Measurements from ENCODE around the gene RANBP17.

Gene RANBP17

GRCh38 chr5:170861917-170862766, at the start of gene RANBP17:
RANBP17 (plus strand) TSS chr5:170862018.
- Histone ChIP-seq H3K9ac (ENCODE audit: low read length) (no peak within 1 kb of the TSS), H3K4me3 (ENCODE audit: low read length) (no peak within 1 kb of the TSS), H3K4me2 (ENCODE audit: low read length) (no peak within 1 kb of the TSS), H3K27me3 (ENCODE audit: low read depth, low read length) (0 out of 2 replicates have a peak, but pooled peaks cover 5% of the 10 kb centered on the region), H3K4me1 (ENCODE audit: low read length) (peaks cover 5% of the 10 kb centered on the region), H3K79me2 (ENCODE audit: low read length) (no peaks in the 10 kb centered on the region), H3K36me3 (replicated peaks; ENCODE audit: low read depth, low read length) (no peaks in the 10 kb centered on the region), H3K9me3 (ENCODE audit: insufficient read depth, low read length) (0 out of 2 replicates have a peak, but pooled peaks cover 3% of the 10 kb centered on the region), H2AFZ (ENCODE audit: low read depth, low read length) (no peak within 1 kb of the TSS), H4K20me1 (ENCODE audit: insufficient read depth, low read length) (no peaks in the 10 kb centered on the region), H3K27ac (ENCODE audit: low read length) (no peak within 1 kb of the TSS)
- TF ChIP-seq EZH2phosphoT487 (IDR thresholded peaks at IDR 0.05; ENCODE audit: low read depth): no peak
- no peak for TF ChIP-seq CTCF (IDR thresholded peaks at IDR 0.05; ENCODE audit: low read depth, low read length)

- TF ChIP-seq CTCF (IDR thresholded peaks at IDR 0.05; ENCODE audit: low read depth, low read length) (no peak), EZH2phosphoT487 (IDR thresholded peaks at IDR 0.05; ENCODE audit: low read depth) (no peak)
- Histone ChIP-seq H3K27me3 (ENCODE audit: low read depth, low read length) (peaks cover 58% of the 10 kb centered on the region), H2AFZ (ENCODE audit: low read depth, low read length) (no peak overlapping the region)
These were observed 48.6 kb upstream of the RANBP17 start for GRCh38 chr5:170813231-170813630.

GRCh38 chr5:170817195-170817594, 44.6 kb upstream of the RANBP17 start:
- H3K4me2 ChIP-seq (ENCODE audit: low read length): no peak overlapping the region
- no peak overlapping the region for H3K4me3 ChIP-seq (ENCODE audit: low read length)
- H3K27me3 ChIP-seq (ENCODE audit: low read depth, low read length): peaks cover 40% of the 10 kb centered on the region
- H3K9me3 ChIP-seq (ENCODE audit: insufficient read depth, low read length): no peaks in the 10 kb centered on the region
- no peaks in the 10 kb centered on the region for H3K4me1 ChIP-seq (ENCODE audit: low read length)
- no peaks in the 10 kb centered on the region for H4K20me1 ChIP-seq (ENCODE audit: insufficient read depth, low read length)
- H3K27ac ChIP-seq (ENCODE audit: low read length): no peak overlapping the region
- H3K9ac ChIP-seq (ENCODE audit: low read length): no peak overlapping the region
- H2AFZ ChIP-seq (ENCODE audit: low read depth, low read length): no peak overlapping the region
- no peaks in the 10 kb centered on the region for H3K36me3 ChIP-seq (replicated peaks; ENCODE audit: low read depth, low read length)
- no peaks in the 10 kb centered on the region for H3K79me2 ChIP-seq (ENCODE audit: low read length)
- no peak for TF ChIP-seq EZH2phosphoT487 (IDR thresholded peaks at IDR 0.05; ENCODE audit: low read depth)
- TF ChIP-seq CTCF (IDR thresholded peaks at IDR 0.05; ENCODE audit: low read depth, low read length): no peak

More at GRCh38 chr5:170813231-170813630, 48.6 kb upstream of the RANBP17 start:
- Histone ChIP-seq H3K4me2 (ENCODE audit: low read length) (no peak overlapping the region), H4K20me1 (ENCODE audit: insufficient read depth, low read length) (no peaks in the 10 kb centered on the region), H3K27ac (ENCODE audit: low read length) (no peak overlapping the region), H3K9me3 (ENCODE audit: insufficient read depth, low read length) (no peaks in the 10 kb centered on the region), H3K36me3 (replicated peaks; ENCODE audit: low read depth, low read length) (no peaks in the 10 kb centered on the region), H3K9ac (ENCODE audit: low read length) (no peak overlapping the region), H3K4me3 (ENCODE audit: low read length) (no peak overlapping the region), H3K79me2 (ENCODE audit: low read length) (no peaks in the 10 kb centered on the region), H3K4me1 (ENCODE audit: low read length) (no peaks in the 10 kb centered on the region)

GRCh38 chr5:170818232-170818631, 43.6 kb upstream of the RANBP17 start:
- Histone ChIP-seq H3K4me1 (ENCODE audit: low read length) (no peaks in the 10 kb centered on the region), H3K79me2 (ENCODE audit: low read length) (no peaks in the 10 kb centered on the region), H3K27ac (ENCODE audit: low read length) (no peak overlapping the region), H3K9ac (ENCODE audit: low read length) (no peak overlapping the region), H3K36me3 (replicated peaks; ENCODE audit: low read depth, low read length) (no peaks in the 10 kb centered on the region), H2AFZ (ENCODE audit: low read depth, low read length) (no peak overlapping the region), H3K9me3 (ENCODE audit: insufficient read depth, low read length) (no peaks in the 10 kb centered on the region), H3K27me3 (ENCODE audit: low read depth, low read length) (peaks cover 37% of the 10 kb centered on the region), H3K4me3 (ENCODE audit: low read length) (no peak overlapping the region), H4K20me1 (ENCODE audit: insufficient read depth, low read length) (no peaks in the 10 kb centered on the region), H3K4me2 (ENCODE audit: low read length) (no peak overlapping the region)
- no peak for TF ChIP-seq CTCF (IDR thresholded peaks at IDR 0.05; ENCODE audit: low read depth, low read length)
- no peak for TF ChIP-seq EZH2phosphoT487 (IDR thresholded peaks at IDR 0.05; ENCODE audit: low read depth)

Data from OCI-LY3 (cell line).